Measurements from ENCODE around the gene CLN6. TPM values are rescaled to one million over a fixed set of nuclear protein-coding genes. Genes with fewer than 3 reads are reported as not detected.
"Not testable (repeated sequence)": the region's sequence is repeated elsewhere in the genome, so short reads cannot be mapped to it uniquely, and the experiment has no call there.

CLN6 gene
- total RNA-seq, 4 donors from 2014 or later = 20.3 to 38.1 (median 27.9) TPM

DNA sequence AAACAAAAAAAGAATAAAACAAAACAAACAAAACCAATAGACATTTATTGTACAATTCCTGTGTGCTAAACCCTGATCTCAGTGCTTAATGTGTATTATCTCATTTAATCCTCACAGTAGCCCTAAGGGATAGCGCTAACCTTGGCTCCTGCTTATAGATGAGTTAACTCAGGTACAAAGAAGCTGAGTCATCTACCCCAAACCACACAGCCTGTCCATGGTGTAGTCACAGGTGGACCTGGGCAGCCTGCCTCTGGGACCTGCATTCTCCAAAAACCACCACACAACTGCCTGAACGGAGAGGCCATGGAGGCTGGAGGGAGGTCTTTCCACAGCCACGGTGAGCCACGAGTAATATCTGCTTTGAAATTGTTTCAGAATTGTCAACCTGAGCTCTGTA, 5.5 kb upstream of the CLN6 start:
- Histone ChIP-seq H3K27ac (no peak overlapping the region), H3K4me3 (no peak overlapping the region), H3K9me3 (no peaks in the 10 kb centered on the region), H3K27me3 (no peaks in the 10 kb centered on the region), H3K4me1 (peaks cover 9% of the 10 kb centered on the region), H3K36me3 (no peaks in the 10 kb centered on the region)
- peak in 1 of 2 donors; percentile 31 for DNase-seq (ENCODE audit: low spot score in 2 of 2)
- TF ChIP-seq, protein P1, sequence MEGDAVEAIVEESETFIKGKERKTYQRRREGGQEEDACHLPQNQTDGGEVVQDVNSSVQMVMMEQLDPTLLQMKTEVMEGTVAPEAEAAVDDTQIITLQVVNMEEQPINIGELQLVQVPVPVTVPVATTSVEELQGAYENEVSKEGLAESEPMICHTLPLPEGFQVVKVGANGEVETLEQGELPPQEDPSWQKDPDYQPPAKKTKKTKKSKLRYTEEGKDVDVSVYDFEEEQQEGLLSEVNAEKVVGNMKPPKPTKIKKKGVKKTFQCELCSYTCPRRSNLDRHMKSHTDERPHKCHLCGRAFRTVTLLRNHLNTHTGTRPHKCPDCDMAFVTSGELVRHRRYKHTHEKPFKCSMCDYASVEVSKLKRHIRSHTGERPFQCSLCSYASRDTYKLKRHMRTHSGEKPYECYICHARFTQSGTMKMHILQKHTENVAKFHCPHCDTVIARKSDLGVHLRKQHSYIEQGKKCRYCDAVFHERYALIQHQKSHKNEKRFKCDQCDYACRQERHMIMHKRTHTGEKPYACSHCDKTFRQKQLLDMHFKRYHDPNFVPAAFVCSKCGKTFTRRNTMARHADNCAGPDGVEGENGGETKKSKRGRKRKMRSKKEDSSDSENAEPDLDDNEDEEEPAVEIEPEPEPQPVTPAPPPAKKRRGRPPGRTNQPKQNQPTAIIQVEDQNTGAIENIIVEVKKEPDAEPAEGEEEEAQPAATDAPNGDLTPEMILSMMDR (IDR thresholded peaks at IDR 0.05) = no peak
- TF ChIP-seq EP300 (IDR thresholded peaks at IDR 0.05) (no peak), POLR2AphosphoS5 (IDR thresholded peaks at IDR 0.05) (no peak), POLR2A (IDR thresholded peaks at IDR 0.05) (no peak)
- 86% methylated on average over 4 of the region's 4 CpGs for WGBS

DNA sequence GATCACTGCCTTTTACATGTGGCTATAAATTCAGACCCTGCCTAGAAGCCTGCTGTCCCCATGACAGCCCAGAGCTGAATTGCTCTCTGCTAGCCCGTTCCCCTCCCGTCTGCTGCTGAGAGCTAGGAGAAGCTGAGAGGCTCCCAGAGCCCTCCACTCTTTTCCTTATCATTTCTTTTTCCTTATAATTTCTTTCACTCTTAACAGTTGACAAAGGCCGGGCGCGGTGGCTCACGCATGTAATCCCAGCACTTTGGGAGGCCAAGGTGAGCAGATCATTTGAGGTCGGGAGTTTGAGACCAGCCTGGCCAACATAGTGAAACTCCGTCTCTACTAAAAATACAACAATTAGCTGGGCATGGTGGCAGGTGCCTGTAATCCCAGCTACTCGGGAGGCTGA, 5.0 kb upstream of the CLN6 start:
- H3K9me3 ChIP-seq, H3K27me3 ChIP-seq, H3K4me3 ChIP-seq, H3K36me3 ChIP-seq, H3K27ac ChIP-seq: not testable (repeated sequence)
- WGBS = 96% methylated on average over 9 of the region's 9 CpGs
- H3K4me1 ChIP-seq = peaks cover 11% of the 10 kb centered on the region
- peak in 1 of 2 donors; percentile 49 for DNase-seq (ENCODE audit: low spot score in 2 of 2)

DNA sequence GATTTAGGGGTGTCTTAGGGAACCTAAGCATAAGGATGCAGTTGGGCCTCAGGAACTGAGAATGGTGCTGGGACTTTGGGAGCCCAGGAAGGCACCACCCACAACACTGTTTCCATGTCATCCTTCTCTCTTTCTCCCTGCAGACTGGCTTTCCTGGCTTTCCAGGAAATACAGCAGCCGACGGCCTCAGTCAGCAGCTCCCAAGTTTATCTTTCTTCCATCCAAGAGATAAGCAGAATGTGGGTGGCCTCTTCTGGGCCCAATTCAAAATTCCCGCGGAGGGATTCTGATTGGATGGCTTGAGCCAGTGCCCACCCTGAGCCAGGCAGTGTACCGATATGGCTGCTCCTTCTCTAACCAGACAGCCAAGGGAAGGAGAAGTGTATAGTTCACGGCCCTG, 4.5 kb upstream of the CLN6 start:
- Histone ChIP-seq H3K4me3 (no peak overlapping the region), H3K36me3 (no peaks in the 10 kb centered on the region), H3K27ac (no peak overlapping the region), H3K4me1 (peaks cover 12% of the 10 kb centered on the region), H3K27me3 (no peaks in the 10 kb centered on the region), H3K9me3 (no peaks in the 10 kb centered on the region)
- WGBS = 77% methylated on average over 5 of the region's 6 CpGs
- DNase-seq (ENCODE audit: low spot score in 2 of 2) = peak; percentile 29 to 49
- TF ChIP-seq, protein P1 (IDR thresholded peaks at IDR 0.05) = no peak

DNA sequence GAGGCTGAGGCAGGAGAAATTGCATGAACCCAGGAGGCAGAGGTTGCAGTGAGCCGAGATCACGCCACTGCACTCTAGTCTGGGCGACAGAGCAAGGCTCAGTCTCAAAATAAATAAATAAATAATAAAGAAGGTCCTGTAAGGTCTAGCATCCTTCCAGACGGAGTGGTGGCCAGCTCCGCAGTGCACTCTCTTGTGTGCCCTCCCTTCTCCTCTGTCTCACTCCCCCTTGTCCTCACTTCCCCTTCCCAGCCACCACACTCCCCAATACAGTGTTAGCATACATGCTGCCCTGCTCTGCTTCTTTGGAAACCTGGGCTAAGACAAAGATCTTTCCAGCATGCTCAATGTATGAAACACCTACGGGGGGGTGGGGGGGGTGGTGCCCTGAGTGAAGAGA, 3.4 kb upstream of the CLN6 start:
- no peaks in the 10 kb centered on the region for H3K27me3 ChIP-seq
- 83% methylated on average over 6 of the region's 6 CpGs for WGBS
- peaks cover 23% of the 10 kb centered on the region for H3K4me1 ChIP-seq
- H3K27ac ChIP-seq = no peak overlapping the region
- no peaks in the 10 kb centered on the region for H3K9me3 ChIP-seq
- H3K4me3 ChIP-seq = no peak overlapping the region
- peak in 1 of 2 donors; percentile 24 for DNase-seq (ENCODE audit: low spot score in 2 of 2)
- no peak for TF ChIP-seq POLR2AphosphoS5 (IDR thresholded peaks at IDR 0.05)
- TF ChIP-seq POLR2A (IDR thresholded peaks at IDR 0.05) = no peak
- TF ChIP-seq, protein P1 (IDR thresholded peaks at IDR 0.05) = no peak
- TF ChIP-seq EP300 (IDR thresholded peaks at IDR 0.05) = no peak
- H3K36me3 ChIP-seq = no peaks in the 10 kb centered on the region

DNA sequence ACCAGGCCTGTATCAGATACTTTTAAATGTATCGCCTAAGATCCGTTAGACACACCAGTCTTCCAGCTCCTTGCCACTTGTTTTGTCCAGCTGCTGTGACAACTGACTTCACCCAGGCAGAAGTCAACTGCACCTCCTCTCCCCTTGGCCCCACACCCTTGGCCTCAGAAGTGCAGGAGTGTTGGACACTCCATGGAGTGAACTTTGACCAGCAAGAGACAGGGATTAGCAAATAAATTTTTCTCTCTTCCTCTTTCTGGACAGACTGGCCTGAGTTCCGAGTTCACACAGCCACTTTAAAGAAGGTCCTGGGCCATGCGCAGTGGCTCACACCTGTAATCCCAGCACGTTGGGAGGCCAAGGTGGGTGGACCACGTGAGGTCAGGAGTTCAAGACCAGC, 2.9 kb upstream of the CLN6 start:
- H3K9me3 ChIP-seq = no peaks in the 10 kb centered on the region
- no peaks in the 10 kb centered on the region for H3K36me3 ChIP-seq
- no peak overlapping the region for H3K4me3 ChIP-seq
- no peak overlapping the region for H3K27ac ChIP-seq
- TF ChIP-seq POLR2A (IDR thresholded peaks at IDR 0.05) (no peak), EP300 (IDR thresholded peaks at IDR 0.05) (no peak), POLR2AphosphoS5 (IDR thresholded peaks at IDR 0.05) (no peak)
- TF ChIP-seq, protein P1 (IDR thresholded peaks at IDR 0.05) = no peak
- H3K27me3 ChIP-seq = no peaks in the 10 kb centered on the region
- WGBS = 83% methylated on average over 6 of the region's 6 CpGs
- DNase-seq (ENCODE audit: low spot score in 2 of 2) = peak in 1 of 2 donors; percentile 44
- H3K4me1 ChIP-seq = peaks cover 28% of the 10 kb centered on the region

DNA sequence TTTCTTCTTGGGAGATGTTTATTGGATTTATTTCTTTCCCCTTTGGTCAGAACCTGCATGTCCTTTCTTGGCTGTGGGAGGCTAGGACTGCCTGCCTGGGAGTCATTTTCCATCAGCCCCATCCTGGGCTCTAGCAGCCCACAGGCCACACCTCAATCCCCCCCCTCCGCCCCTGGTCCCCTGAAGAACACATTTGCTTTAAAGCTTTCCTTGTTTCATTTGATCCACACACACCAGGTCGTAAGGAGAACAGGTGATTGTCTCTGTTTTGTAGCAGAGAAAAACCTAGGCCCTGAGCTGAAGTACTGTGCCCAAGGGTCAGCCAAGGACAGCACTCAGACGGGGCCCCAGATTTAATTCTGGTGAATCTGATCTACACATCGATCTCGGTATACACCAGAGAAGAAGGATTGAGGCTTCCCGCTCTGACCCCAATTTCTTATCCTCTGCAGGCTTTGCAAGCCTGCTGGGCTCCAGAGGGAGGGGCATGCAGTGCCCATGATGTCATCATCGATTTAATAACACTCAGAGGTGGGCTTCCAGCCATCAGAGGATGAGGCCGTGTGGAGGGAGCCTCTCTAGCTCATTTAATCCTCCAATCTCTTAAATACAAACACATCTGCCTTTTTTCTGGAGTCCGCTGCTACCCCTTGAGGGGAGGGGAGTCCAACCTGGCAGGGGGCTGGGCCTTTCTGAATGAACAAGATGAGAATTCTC, 1.7 kb upstream of the CLN6 start:
- TF ChIP-seq POLR2A (IDR thresholded peaks at IDR 0.05) (no peak), POLR2AphosphoS5 (IDR thresholded peaks at IDR 0.05) (no peak), EP300 (IDR thresholded peaks at IDR 0.05) (no peak)
- TF ChIP-seq, protein P1 (IDR thresholded peaks at IDR 0.05) = no peak
- DNase-seq (ENCODE audit: low spot score in 2 of 2) = peak; percentile 55 to 58
- WGBS = 84% methylated on average over 9 of the region's 9 CpGs
- Histone ChIP-seq H3K27ac (no peak overlapping the region), H3K9me3 (no peaks in the 10 kb centered on the region), H3K27me3 (no peaks in the 10 kb centered on the region), H3K4me3 (no peak overlapping the region), H3K36me3 (no peaks in the 10 kb centered on the region), H3K4me1 (peaks cover 28% of the 10 kb centered on the region)
